Thymus (tissue), 11 donors: ENCODE data around the gene ASXL1. TPM values are rescaled to one million over a fixed set of nuclear protein-coding genes. Genes with fewer than 3 reads are reported as not detected.
A peak's percentile ranks its signal among the peaks of the same experiment; 100 is the strongest.

ENCODE experiments used
- DNase-seq, 9 donors: peaks; one replicate each; pipeline ENCODE4 v3.0.0-alpha.2; 2013; ENCODE audit warnings: low spot score in 9 of 9, low read depth in 6 of 9, missing footprints in 1 of 9
- H3K27ac ChIP-seq, 2 donors: one replicate each; pipeline ENCODE4 v1.5.1; 2013; ENCODE audit warnings: control low read depth in 1 of 2, low read depth in 1 of 2, low read length in 1 of 2, mild to moderate bottlenecking in 1 of 2, moderate library complexity in 1 of 2
- H3K27me3 ChIP-seq, 2 donors: one replicate each; pipeline ENCODE4 v1.5.1; 2013; ENCODE audit warnings: low read length in 1 of 2; ENCODE audit not compliant: control insufficient read depth in 2 of 2, insufficient read depth in 1 of 2
- H3K36me3 ChIP-seq, 2 donors: one replicate each; pipeline ENCODE4 v1.5.1; 2013; ENCODE audit warnings: low read length in 1 of 2, mild to moderate bottlenecking in 1 of 2, moderate library complexity in 1 of 2; ENCODE audit not compliant: control insufficient read depth in 2 of 2, insufficient read depth in 2 of 2
- H3K4me1 ChIP-seq, 2 donors: one replicate each; pipeline ENCODE4 v1.5.1; 2013; ENCODE audit warnings: low read length in 2 of 2; ENCODE audit not compliant: control insufficient read depth in 2 of 2, insufficient read depth in 2 of 2
- H3K4me3 ChIP-seq, 2 donors: one replicate each; pipeline ENCODE4 v1.5.1; 2013; ENCODE audit warnings: low read length in 2 of 2, control low read depth in 1 of 2, mild to moderate bottlenecking in 1 of 2
- H3K9me3 ChIP-seq, 2 donors: one replicate each; pipeline ENCODE4 v1.5.1; 2013; ENCODE audit warnings: low read length in 1 of 2, mild to moderate bottlenecking in 1 of 2; ENCODE audit not compliant: control insufficient read depth in 2 of 2, insufficient read depth in 1 of 2
- WGBS: extraction: QIAGEN DNeasy Blood & Tissue Kit; methylation state at CpG from one replicate; pipeline ENCODE4 v1.1.7; 2013; 5-methylcytosine and 5-hydroxymethylcytosine counted together
- polyA plus RNA-seq: library from polyadenylated mRNA; stranded (reverse); fragments of 200-250 nt; gene quantifications from one replicate; pipeline ENCODE4 v1.2.3, GENCODE V29; 2013
- total RNA-seq: library from RNA; stranded (reverse); fragments of 120-200 nt; gene quantifications from one replicate; pipeline ENCODE4 v1.2.4, GENCODE V29; 2013
- donor health status: healthy.

The ASXL1 gene
- total and polyA plus RNA-seq, 2 donors, result 34.8 to 40.0 TPM

- no peaks in the 10 kb centered on the region for H3K9me3 ChIP-seq
- WGBS, result 86% methylated on average over 8 of the region's 8 CpGs
- H3K4me3 ChIP-seq, result no peak overlapping the region
- peaks cover 0 to 27% of the 10 kb centered on the region in 2 donors for H3K4me1 ChIP-seq
- no peak for DNase-seq
- H3K27ac ChIP-seq, result no peak overlapping the region
- H3K36me3 ChIP-seq, result peaks cover 98% of the 10 kb centered on the region in 2 donors
- H3K27me3 ChIP-seq, result no peaks in the 10 kb centered on the region
These were observed 91.8 kb downstream of the ASXL1 start for GRCh38 chr20:32449890-32450401.

GRCh38 chr20:32450484-32451061, 92.4 kb downstream of the ASXL1 start:
- Histone ChIP-seq H3K27ac (no peak overlapping the region), H3K36me3 (peaks cover 98% of the 10 kb centered on the region in 2 donors), H3K27me3 (no peaks in the 10 kb centered on the region), H3K4me1 (peaks cover 0 to 25% of the 10 kb centered on the region in 2 donors), H3K4me3 (no peak overlapping the region), H3K9me3 (no peaks in the 10 kb centered on the region)
- WGBS, result 95% methylated on average over 9 of the region's 9 CpGs
- DNase-seq, result no peak

- Histone ChIP-seq H3K9me3 (no peaks in the 10 kb centered on the region), H3K4me3 (no peak overlapping the region), H3K4me1 (peaks cover 0 to 20% of the 10 kb centered on the region in 2 donors), H3K27me3 (no peaks in the 10 kb centered on the region), H3K27ac (no peak overlapping the region), H3K36me3 (peaks cover 96 to 98% of the 10 kb centered on the region in 2 donors)
- 95% methylated on average over 8 of the region's 8 CpGs for WGBS
- no peak for DNase-seq
These were observed 93.2 kb downstream of the ASXL1 start for GRCh38 chr20:32451340-32451681.

GRCh38 chr20:32451682-32452461, 93.7 kb downstream of the ASXL1 start:
- WGBS, result 64% methylated on average over 27 of the region's 27 CpGs
- Histone ChIP-seq H3K27ac (no peak overlapping the region), H3K4me3 (no peak overlapping the region), H3K9me3 (no peaks in the 10 kb centered on the region), H3K36me3 (peaks cover 93 to 98% of the 10 kb centered on the region in 2 donors), H3K4me1 (peaks cover 0 to 24% of the 10 kb centered on the region in 2 donors), H3K27me3 (no peaks in the 10 kb centered on the region)
- peak in 1 of 9 donors; percentile 28 for DNase-seq

GRCh38 chr20:32452776-32453466, 94.8 kb downstream of the ASXL1 start:
- Histone ChIP-seq H3K9me3 (no peaks in the 10 kb centered on the region), H3K27ac (no peak overlapping the region), H3K4me3 (no peak overlapping the region), H3K36me3 (peaks cover 83 to 91% of the 10 kb centered on the region in 2 donors), H3K27me3 (no peaks in the 10 kb centered on the region), H3K4me1 (peaks cover 0 to 32% of the 10 kb centered on the region in 2 donors)
- DNase-seq, result no peak
- 96% methylated on average over 24 of the region's 24 CpGs for WGBS

GRCh38 chr20:32453467-32454163, 95.5 kb downstream of the ASXL1 start:
- WGBS, result 95% methylated on average over 28 of the region's 28 CpGs
- peaks cover 76 to 91% of the 10 kb centered on the region in 2 donors for H3K36me3 ChIP-seq
- DNase-seq, result no peak
- no peaks in the 10 kb centered on the region for H3K9me3 ChIP-seq
- H3K27ac ChIP-seq, result no peak overlapping the region
- no peaks in the 10 kb centered on the region for H3K27me3 ChIP-seq
- peaks cover 0 to 34% of the 10 kb centered on the region in 2 donors for H3K4me1 ChIP-seq
- H3K4me3 ChIP-seq, result no peak overlapping the region

GRCh38 chr20:32454164-32455145, 96.3 kb downstream of the ASXL1 start:
- no peak for DNase-seq
- Histone ChIP-seq H3K27ac (no peak overlapping the region), H3K9me3 (no peaks in the 10 kb centered on the region), H3K27me3 (no peaks in the 10 kb centered on the region), H3K4me1 (peaks cover 0 to 34% of the 10 kb centered on the region in 2 donors), H3K36me3 (peaks cover 68 to 87% of the 10 kb centered on the region in 2 donors), H3K4me3 (no peak overlapping the region)
- 96% methylated on average over 31 of the region's 31 CpGs for WGBS
